SIG-M5 (cell line): Measurements from ENCODE around the gene RPAP2.
"Not testable (repeated sequence)": the region's sequence is repeated elsewhere in the genome, so short reads cannot be mapped to it uniquely, and the experiment has no call there.

ENCODE experiments used
- DNase-seq: peaks from one replicate; lab custom pipeline; 2025; lab: John Stamatoyannopoulos, UW

Gene RPAP2

GRCh38 chr1:92323473-92324453, 24.9 kb downstream of the RPAP2 start:
- no peak for DNase-seq

GRCh38 chr1:92324784-92325183, 25.9 kb downstream of the RPAP2 start:
- no peak for DNase-seq

- DNase-seq = no peak
Observed at GRCh38 chr1:92326681-92327080, 27.8 kb downstream of the RPAP2 start.

GRCh38 chr1:92327794-92328193, 28.9 kb downstream of the RPAP2 start:
- no peak for DNase-seq

GRCh38 chr1:92329347-92330129, 30.7 kb downstream of the RPAP2 start:
- DNase-seq = no peak

GRCh38 chr1:92333668-92334067, 34.8 kb downstream of the RPAP2 start:
- no peak for DNase-seq

GRCh38 chr1:92340154-92340553, 41.3 kb downstream of the RPAP2 start:
- DNase-seq = no peak

- no peak for DNase-seq
Observed at GRCh38 chr1:92342401-92342800, 43.5 kb downstream of the RPAP2 start.

- no peak for DNase-seq
Observed at GRCh38 chr1:92343061-92343460, 44.2 kb downstream of the RPAP2 start.

GRCh38 chr1:92346866-92347640, 48.2 kb downstream of the RPAP2 start:
- DNase-seq = no peak

- no peak for DNase-seq
Observed at GRCh38 chr1:92352856-92353255, 54.0 kb downstream of the RPAP2 start.

GRCh38 chr1:92354259-92354658, 55.4 kb downstream of the RPAP2 start:
- no peak for DNase-seq

- no peak for DNase-seq
Observed at GRCh38 chr1:92356956-92357355, 58.1 kb downstream of the RPAP2 start.

GRCh38 chr1:92359382-92359781, 60.5 kb downstream of the RPAP2 start:
- not testable (repeated sequence) for DNase-seq

- no peak for DNase-seq
Observed at GRCh38 chr1:92359986-92360385, 61.1 kb downstream of the RPAP2 start.

GRCh38 chr1:92362970-92363369, 64.1 kb downstream of the RPAP2 start:
- no peak for DNase-seq

- no peak for DNase-seq
Observed at GRCh38 chr1:92363401-92363800, 64.5 kb downstream of the RPAP2 start.

- DNase-seq = no peak
Observed at GRCh38 chr1:92365378-92366039, 66.7 kb downstream of the RPAP2 start.

- DNase-seq = no peak
Observed at GRCh38 chr1:92366040-92366395, 67.2 kb downstream of the RPAP2 start.

- no peak for DNase-seq
Observed at GRCh38 chr1:92367496-92367895, 68.6 kb downstream of the RPAP2 start.

GRCh38 chr1:92372164-92372563, 73.3 kb downstream of the RPAP2 start:
- no peak for DNase-seq

- DNase-seq = no peak
Observed at GRCh38 chr1:92374223-92374622, 75.4 kb downstream of the RPAP2 start.
